H9 (cell line): ENCODE data around the gene CKM. TPM values are rescaled to one million over a fixed set of nuclear protein-coding genes. Genes with fewer than 3 reads are reported as not detected.

Experiments
- DNase-seq: peaks from one replicate; pipeline ENCODE4 v3.0.0-alpha.2; 2017
- H2AFZ ChIP-seq: one replicate; pipeline ENCODE4 v1.6.1; 2013; ENCODE audit warnings: mild to moderate bottlenecking, low read length, control low read depth, moderate library complexity
- H2AK5ac ChIP-seq: 2 replicates; pipeline ENCODE4 v1.6.1; 2013; ENCODE audit warnings: low read length, control low read depth, mixed read lengths; ENCODE audit not compliant: insufficient read length
- H2BK120ac ChIP-seq: one replicate; pipeline ENCODE4 v1.6.1; 2013; ENCODE audit warnings: low read depth, mild to moderate bottlenecking, low read length, control low read depth, inconsistent platforms; ENCODE audit not compliant: poor library complexity, severe bottlenecking
- H2BK12ac ChIP-seq: 2 replicates; pipeline ENCODE4 v1.6.1; 2013; ENCODE audit warnings: low read length, control low read depth, mixed read lengths, low read depth; ENCODE audit not compliant: insufficient read length
- H2BK15ac ChIP-seq: 2 replicates; pipeline ENCODE4 v1.6.1; 2013; ENCODE audit warnings: low read depth, low read length, control low read depth
- H2BK20ac ChIP-seq: one replicate; pipeline ENCODE4 v1.6.1; 2013; ENCODE audit warnings: low read depth, mild to moderate bottlenecking, low read length, control low read depth, inconsistent platforms; ENCODE audit not compliant: poor library complexity, severe bottlenecking
- H2BK5ac ChIP-seq: 2 replicates; pipeline ENCODE4 v1.6.1; 2013; ENCODE audit warnings: low read length, control low read depth, mixed read lengths; ENCODE audit not compliant: insufficient read length
- H3K14ac ChIP-seq: 2 replicates; pipeline ENCODE4 v1.6.1; 2013; ENCODE audit warnings: low read length, control low read depth; ENCODE audit not compliant: insufficient read depth
- H3K18ac ChIP-seq: 2 replicates; pipeline ENCODE4 v1.6.1; 2013; ENCODE audit warnings: low read depth, mild to moderate bottlenecking, mixed read lengths, low read length, control low read depth; ENCODE audit not compliant: insufficient read length
- H3K23ac ChIP-seq: 2 replicates; pipeline ENCODE4 v1.6.1; 2013; ENCODE audit warnings: low read length, control low read depth, mixed read lengths, low read depth; ENCODE audit not compliant: insufficient read length
- H3K23me2 ChIP-seq: 2 replicates; pipeline ENCODE4 v1.6.1; 2013; ENCODE audit warnings: low read depth, mild to moderate bottlenecking, mixed read lengths, low read length, control low read depth; ENCODE audit not compliant: insufficient read length, poor library complexity, severe bottlenecking
- H3K27ac ChIP-seq: 2 replicates; pipeline ENCODE4 v1.5.1; 2013; ENCODE audit warnings: low read length, control low read depth, mixed read lengths, low read depth; ENCODE audit not compliant: insufficient read length
- H3K27me3 ChIP-seq: 2 replicates; pipeline ENCODE4 v1.6.1; 2013; ENCODE audit warnings: low read length, control low read depth, inconsistent platforms; ENCODE audit not compliant: insufficient read depth
- H3K4ac ChIP-seq: 2 replicates; pipeline ENCODE4 v1.6.1; 2013; ENCODE audit warnings: low read depth, mild to moderate bottlenecking, control low read depth, inconsistent platforms, low read length, moderate library complexity
- H3K4me1 ChIP-seq: 2 replicates; pipeline ENCODE4 v1.6.1; 2013; ENCODE audit warnings: low read length, control low read depth, inconsistent platforms; ENCODE audit not compliant: insufficient read depth
- H3K4me2 ChIP-seq: 2 replicates; pipeline ENCODE4 v1.6.1; 2013; ENCODE audit warnings: low read length, control low read depth, mixed read lengths; ENCODE audit not compliant: insufficient read length, insufficient read depth
- H3K56ac ChIP-seq: 2 replicates; pipeline ENCODE4 v1.6.1; 2013; ENCODE audit warnings: low read depth, mild to moderate bottlenecking, mixed read lengths, low read length, control low read depth; ENCODE audit not compliant: insufficient read length
- H3K79me1 ChIP-seq: 2 replicates; pipeline ENCODE4 v1.6.1; 2013; ENCODE audit warnings: low read depth, mild to moderate bottlenecking, moderate library complexity, low read length, control low read depth, inconsistent platforms; ENCODE audit not compliant: insufficient read depth, poor library complexity, severe bottlenecking
- H3K79me2 ChIP-seq: 2 replicates; pipeline ENCODE4 v1.6.1; 2013; ENCODE audit warnings: low read length, control low read depth, inconsistent platforms; ENCODE audit not compliant: insufficient read depth
- H3K9ac ChIP-seq: 2 replicates; pipeline ENCODE4 v1.6.1; 2013; ENCODE audit warnings: low read length, control low read depth, mixed read lengths; ENCODE audit not compliant: insufficient read length; ENCODE audit errors: extremely low read depth
- H3K9me3 ChIP-seq: one replicate; pipeline ENCODE4 v1.6.1; 2013; ENCODE audit warnings: low read depth, low read length, inconsistent platforms; ENCODE audit not compliant: control insufficient read depth
- H3T11ph ChIP-seq: one replicate; pipeline ENCODE4 v1.6.1; 2013; ENCODE audit warnings: mild to moderate bottlenecking, low read length, control low read depth, inconsistent platforms
- H4K20me1 ChIP-seq: one replicate; pipeline ENCODE4 v1.6.1; 2013; ENCODE audit not compliant: control insufficient read depth, insufficient read length, insufficient read depth
- H4K5ac ChIP-seq: 2 replicates; pipeline ENCODE4 v1.6.1; 2013; ENCODE audit warnings: low read depth, mild to moderate bottlenecking, mixed read lengths, low read length, control low read depth; ENCODE audit not compliant: insufficient read length
- H4K8ac ChIP-seq: replicated peaks from 2 replicates; pipeline ENCODE4 v1.6.1; 2013; ENCODE audit warnings: low read length, control low read depth, mixed read lengths, low read depth; ENCODE audit not compliant: insufficient read length
- H4K91ac ChIP-seq: 2 replicates; pipeline ENCODE4 v1.6.1; 2013; ENCODE audit warnings: low read depth, mild to moderate bottlenecking, moderate library complexity, mixed read lengths, low read length, control low read depth; ENCODE audit not compliant: insufficient read length
- H3K27ac Mint-ChIP-seq, 3 experiments: 2 replicates in 2 of 3; 3 replicates in 1 of 3; pipeline ENCODE4 v1.8.0; 2020 to 2021; ENCODE audit warnings: mixed read lengths in 3 of 3, mild to moderate bottlenecking in 1 of 3, moderate library complexity in 1 of 3
- H3K27me3 Mint-ChIP-seq: 2 replicates; pipeline ENCODE4 v1.8.0; 2021; ENCODE audit warnings: low read depth, mild to moderate bottlenecking, moderate library complexity, mixed read lengths
- H3K36me3 Mint-ChIP-seq, 3 experiments: 2 replicates in 2 of 3; 3 replicates in 1 of 3; pipeline ENCODE4 v1.8.0; 2020 to 2021; ENCODE audit warnings: low read depth in 3 of 3, mixed read lengths in 3 of 3; ENCODE audit not compliant: insufficient read depth in 1 of 3
- H3K4me1 Mint-ChIP-seq, 2 experiments: 2 replicates each; pipeline ENCODE4 v1.8.0; 2020; ENCODE audit warnings: mixed read lengths in 2 of 2
- H3K4me3 Mint-ChIP-seq, 2 experiments: 2 replicates in 1 of 2; 3 replicates in 1 of 2; pipeline ENCODE4 v1.8.0; 2020 to 2021; ENCODE audit warnings: mild to moderate bottlenecking in 2 of 2, mixed read lengths in 2 of 2, moderate library complexity in 1 of 2
- H3K9me3 Mint-ChIP-seq, 2 experiments: 2 replicates in 1 of 2; 3 replicates in 1 of 2; pipeline ENCODE4 v1.8.0; 2020; ENCODE audit warnings: mild to moderate bottlenecking in 2 of 2, mixed read lengths in 2 of 2, moderate library complexity in 1 of 2
- WGBS: extraction: QIAGEN DNeasy Blood & Tissue Kit; methylation state at CpG from one replicate; pipeline ENCODE4 v1.1.7; 2013; ENCODE audit warnings: missing lambda C conversion rate, low lambda C conversion rate, mixed read lengths; ENCODE audit not compliant: insufficient read length; ENCODE audit errors: extremely low coverage; 5-methylcytosine and 5-hydroxymethylcytosine counted together
- total RNA-seq: library from RNA; stranded (reverse); gene quantifications from 2 replicates; pipeline ENCODE4 v1.2.1, GENCODE V29; 2021
- TF ChIP-seq, protein P1 (sequence below): fragments of 200-600 bp; sonication (generic); conservative IDR thresholded peaks from 3 replicates; pipeline ENCODE4 v1.8.0; 2021; ENCODE audit warnings: antibody characterized with exemption, mild to moderate bottlenecking

CKM gene
- total RNA-seq, 1 experiment from 2014 or later = not detected

DNA sequence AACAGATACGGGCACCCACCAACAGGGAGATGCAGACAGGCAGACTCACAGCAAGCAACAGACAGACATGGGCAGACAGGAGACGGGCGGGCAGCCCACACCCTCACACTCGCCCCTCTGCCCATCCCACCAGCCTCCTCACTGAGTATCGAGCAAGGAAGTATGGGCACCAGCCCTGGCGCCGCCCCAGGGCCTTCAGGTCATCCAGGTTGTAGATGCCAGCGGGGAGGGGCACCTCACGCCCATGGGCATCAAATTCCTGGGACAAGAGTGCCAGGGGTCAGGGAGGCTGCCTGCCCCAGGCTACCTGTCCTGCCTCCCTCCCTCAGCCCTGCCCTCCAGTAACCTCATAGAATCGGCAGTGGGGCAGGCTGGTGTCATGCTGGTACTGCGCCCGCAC lies 42.0 kb upstream of the CKM start:
- TF ChIP-seq, protein P1, sequence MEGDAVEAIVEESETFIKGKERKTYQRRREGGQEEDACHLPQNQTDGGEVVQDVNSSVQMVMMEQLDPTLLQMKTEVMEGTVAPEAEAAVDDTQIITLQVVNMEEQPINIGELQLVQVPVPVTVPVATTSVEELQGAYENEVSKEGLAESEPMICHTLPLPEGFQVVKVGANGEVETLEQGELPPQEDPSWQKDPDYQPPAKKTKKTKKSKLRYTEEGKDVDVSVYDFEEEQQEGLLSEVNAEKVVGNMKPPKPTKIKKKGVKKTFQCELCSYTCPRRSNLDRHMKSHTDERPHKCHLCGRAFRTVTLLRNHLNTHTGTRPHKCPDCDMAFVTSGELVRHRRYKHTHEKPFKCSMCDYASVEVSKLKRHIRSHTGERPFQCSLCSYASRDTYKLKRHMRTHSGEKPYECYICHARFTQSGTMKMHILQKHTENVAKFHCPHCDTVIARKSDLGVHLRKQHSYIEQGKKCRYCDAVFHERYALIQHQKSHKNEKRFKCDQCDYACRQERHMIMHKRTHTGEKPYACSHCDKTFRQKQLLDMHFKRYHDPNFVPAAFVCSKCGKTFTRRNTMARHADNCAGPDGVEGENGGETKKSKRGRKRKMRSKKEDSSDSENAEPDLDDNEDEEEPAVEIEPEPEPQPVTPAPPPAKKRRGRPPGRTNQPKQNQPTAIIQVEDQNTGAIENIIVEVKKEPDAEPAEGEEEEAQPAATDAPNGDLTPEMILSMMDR = no peak
- Histone ChIP-seq H2AK5ac (no peak overlapping the region), H3T11ph (no peak overlapping the region), H3K9ac (no peak overlapping the region), H4K8ac (no peak overlapping the region), H4K91ac (no peak overlapping the region), H4K5ac (no peak overlapping the region), H2BK12ac (no peak overlapping the region), H3K4ac (no peak overlapping the region), H2BK15ac (no peak overlapping the region), H3K4me1 (peaks cover 4% of the 10 kb centered on the region; the same call in 1 of the 2 replicates), H3K4me2 (no peak overlapping the region), H3K14ac (no peak overlapping the region), H2BK5ac (no peak overlapping the region), H4K20me1 (no peaks in the 10 kb centered on the region), H2AFZ (no peak overlapping the region), H2BK120ac (no peak overlapping the region), H3K56ac (no peak overlapping the region), H3K23ac (no peak overlapping the region), H3K23me2 (no peaks in the 10 kb centered on the region), H3K27me3 (no peaks in the 10 kb centered on the region), H3K79me1 (peaks cover 3% of the 10 kb centered on the region), H3K9me3 (no peaks in the 10 kb centered on the region), H3K79me2 (no peaks in the 10 kb centered on the region; the same call in 1 of the 2 replicates), H3K27ac (no peak overlapping the region), H2BK20ac (no peak overlapping the region), H3K18ac (no peak overlapping the region)
- H3K4me1 Mint-ChIP-seq = peaks cover 4 to 7% of the 10 kb centered on the region in 2 experiments
- H3K27me3 Mint-ChIP-seq = no peaks in the 10 kb centered on the region
- no peak overlapping the region for H3K4me3 Mint-ChIP-seq
- H3K9me3 Mint-ChIP-seq = no peaks in the 10 kb centered on the region
- WGBS = no CpG with 5 or more reads among the region's 12 CpGs
- DNase-seq = no peak
- H3K27ac Mint-ChIP-seq = no peak overlapping the region
- H3K36me3 Mint-ChIP-seq = peaks cover 30 to 59% (median 53%) of the 10 kb centered on the region in 3 experiments
